Endothelial cell of umbilical vein (primary cell): Measurements from ENCODE around the gene B2M. TPM values are rescaled to one million over a fixed set of nuclear protein-coding genes. Genes with fewer than 3 reads are reported as not detected.

Experiments used
- BruUV-seq: library from RNA; stranded (reverse); fragments of 400-500 nt; replicated peaks from 2 replicates; lab custom pipeline; 2021; lab: Mats Ljungman, UMichigan
- CTCF ChIA-PET: fragments of 300-600, 350-600 bp; sonication (Branson Sonifier 250); formaldehyde crosslinking; loops from one replicate; lab custom pipeline; 2021; ENCODE audit warnings: antibody characterized with exemption, inconsistent platforms; lab: Charles Lee
- POLR2A ChIA-PET: fragments of 300-600, 350-600 bp; sonication (Branson Sonifier 250); formaldehyde crosslinking; loops from one replicate; lab custom pipeline; 2021; ENCODE audit warnings: antibody characterized with exemption, inconsistent platforms; lab: Charles Lee
- DNase-seq: peaks from one replicate; pipeline ENCODE4 v3.0.0-alpha.2; 2011; ENCODE audit warnings: low read depth, low spot score
- FAIRE-seq: peaks from 2 replicates; lab custom pipeline; 2011; peaks lifted over from hg19 to GRCh38; lab: Jason Lieb, UNC
- H2AFZ ChIP-seq: 2 replicates; pipeline ENCODE4 v1.6.0; 2012; ENCODE audit warnings: low read depth, low read length, control low read depth, inconsistent platforms
- H3K27ac ChIP-seq: 2 replicates; pipeline ENCODE4 v1.5.1; 2011; ENCODE audit warnings: low read depth, mild to moderate bottlenecking, control low read depth, low read length, moderate library complexity; ENCODE audit not compliant: insufficient read depth
- H3K27me3 ChIP-seq, 2 experiments: 2 replicates each; pipeline versions ENCODE4 v1.6.0 to v1.6.1; 2011; ENCODE audit warnings: low read length in 2 of 2, mixed read lengths in 1 of 2; ENCODE audit not compliant: control insufficient read depth in 2 of 2, insufficient read depth in 2 of 2
- H3K36me3 ChIP-seq, 2 experiments: 2 replicates in 1 of 2; 3 replicates in 1 of 2; pipeline ENCODE4 v1.5.1; 2011; ENCODE audit warnings: low read length in 2 of 2, mild to moderate bottlenecking in 1 of 2, moderate library complexity in 1 of 2; ENCODE audit not compliant: control insufficient read depth in 2 of 2, insufficient read depth in 2 of 2; ENCODE audit errors: extremely low read depth in 1 of 2
- H3K4me1 ChIP-seq: 3 replicates; pipeline ENCODE4 v1.5.1; 2011; ENCODE audit warnings: mild to moderate bottlenecking, low read length; ENCODE audit not compliant: control insufficient read depth, insufficient read depth; ENCODE audit errors: extremely low read depth
- H3K4me2 ChIP-seq: 2 replicates; pipeline ENCODE4 v1.6.1; 2011; ENCODE audit warnings: low read length, control low read depth, mixed read lengths; ENCODE audit not compliant: insufficient read depth
- H3K4me3 ChIP-seq, 3 experiments: fragments of 200-600 bp in 1 of 3; sonication (generic), shearing (Covaris generic) in 1 of 3; replicated peaks in 1 of 3; 2 replicates each; pipeline ENCODE4 v1.5.1; 2011 to 2016; ENCODE audit warnings: control low read depth in 3 of 3, low read length in 3 of 3, mild to moderate bottlenecking in 2 of 3, inconsistent platforms in 1 of 3, low read depth in 1 of 3, moderate library complexity in 1 of 3; ENCODE audit not compliant: insufficient read depth in 1 of 3
- H3K79me2 ChIP-seq: 2 replicates; pipeline ENCODE4 v1.6.0; 2012; ENCODE audit warnings: low read length, inconsistent platforms; ENCODE audit not compliant: control insufficient read depth, insufficient read depth
- H3K9ac ChIP-seq: replicated peaks from 2 replicates; pipeline ENCODE3; 2011; ENCODE audit warnings: low read length, control low read depth; ENCODE audit not compliant: insufficient read depth; ENCODE audit errors: extremely low read depth
- H3K9me1 ChIP-seq: replicated peaks from 3 replicates; pipeline ENCODE4 v1.6.0; 2011; ENCODE audit warnings: mild to moderate bottlenecking, low read length; ENCODE audit not compliant: control insufficient read depth, insufficient read depth; ENCODE audit errors: extremely low read depth
- H3K9me3 ChIP-seq: replicated peaks from 2 replicates; pipeline ENCODE4 v1.5.1; 2012; ENCODE audit warnings: low read length, inconsistent platforms; ENCODE audit not compliant: control insufficient read depth, insufficient read depth
- H4K20me1 ChIP-seq: replicated peaks from 2 replicates; pipeline ENCODE3; 2011; ENCODE audit warnings: mild to moderate bottlenecking, low read length; ENCODE audit not compliant: control insufficient read depth, insufficient read depth; ENCODE audit errors: extremely low read depth
- EZH2 ChIP-seq: IDR thresholded peaks from 2 replicates; pipeline ENCODE4 v1.6.1; 2012; ENCODE audit warnings: borderline replicate concordance, low read depth, mild to moderate bottlenecking, moderate library complexity, low read length, inconsistent platforms; ENCODE audit not compliant: severe bottlenecking
- FOS ChIP-seq: IDR thresholded peaks from 2 replicates; pipeline ENCODE4 v1.6.1; 2011; ENCODE audit warnings: mild to moderate bottlenecking, low read length, moderate library complexity, borderline replicate concordance; ENCODE audit not compliant: insufficient read depth
- GATA2 ChIP-seq: IDR thresholded peaks from 2 replicates; pipeline ENCODE4 v1.7.0; 2011; ENCODE audit warnings: low read depth, mild to moderate bottlenecking, moderate library complexity, mixed read lengths, low read length; ENCODE audit not compliant: insufficient read length, insufficient read depth
- JUN ChIP-seq: IDR thresholded peaks from 2 replicates; pipeline ENCODE4 v1.6.1; 2011; ENCODE audit warnings: borderline replicate concordance, low read depth; ENCODE audit not compliant: insufficient read length, insufficient read depth
- MYC ChIP-seq: IDR thresholded peaks from one replicate; pipeline ENCODE4 v1.6.1; 2011; ENCODE audit warnings: mild to moderate bottlenecking, low read depth, low read length
- POLR2A ChIP-seq: IDR thresholded peaks from 2 replicates; pipeline ENCODE4 v1.6.1; 2012; ENCODE audit warnings: low read depth, mild to moderate bottlenecking, control low read depth, low read length
- POLR2AphosphoS5 ChIP-seq: IDR thresholded peaks from 2 replicates; pipeline ENCODE4 v1.6.1; 2012; ENCODE audit warnings: low read depth, mild to moderate bottlenecking, control low read depth, low read length, moderate library complexity; ENCODE audit not compliant: insufficient read depth
- dilution Hi-C: fragments of 300-500 bp; cut with MboI; formaldehyde crosslinking; loops from one replicate; pipeline ENCODE4 v1.15.0; 2019; ENCODE audit warnings: low sequenced_read_pairs; ENCODE audit not compliant: extremely low pct_ligation_motif_present
- intact Hi-C: fragments of 100-400 bp; cut with micrococcal nuclease; formaldehyde crosslinking; loops from one replicate; pipeline ENCODE4 v1.10.0; 2022
- polyA plus RNA-seq, 4 experiments: library from polyadenylated mRNA; depleted of rRNA in 3 of 4; stranded (reverse) in 3 of 4; unstranded in 1 of 4; fragments of >200 nt; gene quantifications; 2 replicates each; pipeline versions ENCODE4 v1.2.1 to v1.2.3, GENCODE V29; 2011 to 2012; ENCODE audit warnings: missing spikeins in 1 of 4
- total RNA-seq: library from RNA; stranded (reverse); gene quantifications from 2 replicates; pipeline ENCODE4 v1.2.3, GENCODE V29; 2021
- TF ChIP-seq, protein P1 (sequence below), 2 donors: IDR thresholded peaks; 1 replicate in 1 of 2; 2 replicates in 1 of 2; pipeline ENCODE4 v1.5.1; 2011; ENCODE audit warnings: low read length in 2 of 2, mild to moderate bottlenecking in 2 of 2, moderate library complexity in 2 of 2, control low read depth in 1 of 2, inconsistent platforms in 1 of 2, low read depth in 1 of 2; ENCODE audit not compliant: insufficient read depth in 1 of 2; ENCODE audit errors: extremely low read depth in 1 of 2
- TF ChIP-seq, protein P2 (sequence below): IDR thresholded peaks from 2 replicates; pipeline ENCODE4 v1.6.1; 2011; ENCODE audit not compliant: insufficient read depth, insufficient read length

The B2M gene
- total and polyA plus RNA-seq, 2 donors (not counting 3 experiments of a cell fraction or from before 2014, with no cell fraction given), result 985 to 5,206 TPM

GRCh38 chr15:44716983-44717602 is 5.8 kb downstream of the B2M start:
- CTCF ChIA-PET, result no interaction called here

More at GRCh38 chr15:44716983-44717602, 5.8 kb downstream of the B2M start:
- H2AFZ ChIP-seq, result no peak overlapping the region
- H3K27ac ChIP-seq, result no peak overlapping the region
- no peak overlapping the region for H3K9ac ChIP-seq
- BruUV-seq, result no TSS peak
- H4K20me1 ChIP-seq, result peaks cover 5% of the 10 kb centered on the region
- DNase-seq (no peak), FAIRE-seq (no peak)
- TF ChIP-seq, protein P1, sequence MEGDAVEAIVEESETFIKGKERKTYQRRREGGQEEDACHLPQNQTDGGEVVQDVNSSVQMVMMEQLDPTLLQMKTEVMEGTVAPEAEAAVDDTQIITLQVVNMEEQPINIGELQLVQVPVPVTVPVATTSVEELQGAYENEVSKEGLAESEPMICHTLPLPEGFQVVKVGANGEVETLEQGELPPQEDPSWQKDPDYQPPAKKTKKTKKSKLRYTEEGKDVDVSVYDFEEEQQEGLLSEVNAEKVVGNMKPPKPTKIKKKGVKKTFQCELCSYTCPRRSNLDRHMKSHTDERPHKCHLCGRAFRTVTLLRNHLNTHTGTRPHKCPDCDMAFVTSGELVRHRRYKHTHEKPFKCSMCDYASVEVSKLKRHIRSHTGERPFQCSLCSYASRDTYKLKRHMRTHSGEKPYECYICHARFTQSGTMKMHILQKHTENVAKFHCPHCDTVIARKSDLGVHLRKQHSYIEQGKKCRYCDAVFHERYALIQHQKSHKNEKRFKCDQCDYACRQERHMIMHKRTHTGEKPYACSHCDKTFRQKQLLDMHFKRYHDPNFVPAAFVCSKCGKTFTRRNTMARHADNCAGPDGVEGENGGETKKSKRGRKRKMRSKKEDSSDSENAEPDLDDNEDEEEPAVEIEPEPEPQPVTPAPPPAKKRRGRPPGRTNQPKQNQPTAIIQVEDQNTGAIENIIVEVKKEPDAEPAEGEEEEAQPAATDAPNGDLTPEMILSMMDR (IDR thresholded peaks at IDR 0.05; ENCODE audit: extremely low read depth in 1 of 2, insufficient read depth in 1 of 2, low read depth in 1 of 2, low read length in 2 of 2), result no peak
- no peak for TF ChIP-seq POLR2AphosphoS5
- TF ChIP-seq GATA2, result no peak
- TF ChIP-seq MYC, result no peak
- TF ChIP-seq, protein P2, sequence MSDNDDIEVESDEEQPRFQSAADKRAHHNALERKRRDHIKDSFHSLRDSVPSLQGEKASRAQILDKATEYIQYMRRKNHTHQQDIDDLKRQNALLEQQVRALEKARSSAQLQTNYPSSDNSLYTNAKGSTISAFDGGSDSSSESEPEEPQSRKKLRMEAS, result no peak
- TF ChIP-seq FOS, result no peak
- TF ChIP-seq JUN, result no peak
- TF ChIP-seq EZH2, result no peak
- no peak for TF ChIP-seq POLR2A
- H3K36me3 ChIP-seq, result peaks cover 15 to 24% of the 10 kb centered on the region in 2 experiments
- dilution Hi-C loops (no loop called here), intact Hi-C loops (loop anchor here (10.0 kb wide), 2 partner anchors 208 to 478 kb away; no protein-coding TSS in a partner anchor)
- H3K4me2 ChIP-seq, result no peak overlapping the region
- H3K4me3 ChIP-seq, result no peak overlapping the region
- H3K79me2 ChIP-seq, result peaks cover 36% of the 10 kb centered on the region
- H3K4me1 ChIP-seq, result no peaks in the 10 kb centered on the region
- H3K9me3 ChIP-seq, result no peaks in the 10 kb centered on the region
- POLR2A ChIA-PET, result interaction anchor here (1.2 kb wide), 1 partner anchor 12 kb away, joined by 4 read pairs; no protein-coding TSS in a partner anchor
- no peaks in the 10 kb centered on the region for H3K9me1 ChIP-seq
- H3K27me3 ChIP-seq, result no peaks in the 10 kb centered on the region
